ENCODE data around the gene PIGT. TPM values are rescaled to one million over a fixed set of nuclear protein-coding genes. Genes with fewer than 3 reads are reported as not detected.

PIGT gene
- total and polyA plus RNA-seq, 2 of the 4 experiments (the other 2 are of a cell fraction) = 31.2 to 145 TPM

- intact Hi-C loops (cut with micrococcal nuclease) = no loop called here
- no peak overlapping the region for H2AFZ ChIP-seq (replicated peaks; ENCODE audit: low read length, poor library complexity)
Observed at GRCh38 chr20:45448270-45448669, 32.3 kb downstream of the PIGT start.

More at GRCh38 chr20:45448270-45448669, 32.3 kb downstream of the PIGT start:
- Histone ChIP-seq H3K79me1 (ENCODE audit: low read depth in 1 of 2, low read length in 2 of 2) (no peaks in the 10 kb centered on the region), H3K4me2 (ENCODE audit: low read depth, low read length) (no peak overlapping the region), H4K5ac (ENCODE audit: low read depth, low read length) (no peak overlapping the region), H4K91ac (ENCODE audit: insufficient read depth, low read depth, low read length) (no peak overlapping the region), H2BK120ac (ENCODE audit: low read depth, low read length) (no peak overlapping the region), H3K27me3 (ENCODE audit: control insufficient read depth, insufficient read depth, low read length) (peaks cover 15% of the 10 kb centered on the region), H3K23ac (ENCODE audit: low read depth, low read length) (no peak overlapping the region), H2BK15ac (ENCODE audit: low read depth, low read length) (no peak overlapping the region), H3K4ac (ENCODE audit: low read depth, low read length) (no peak overlapping the region), H3K9ac (ENCODE audit: low read depth, low read length) (no peak overlapping the region), H3K9me1 (ENCODE audit: insufficient read depth, low read length) (no peaks in the 10 kb centered on the region), H3K36me3 (ENCODE audit: control insufficient read depth, insufficient read depth, low read length) (no peaks in the 10 kb centered on the region), H3K27ac (ENCODE audit: insufficient read depth, low read length) (no peak overlapping the region), H2AK5ac (ENCODE audit: low read depth, low read length) (no peak overlapping the region), H2AK9ac (replicated peaks; ENCODE audit: low read depth, low read length, poor library complexity) (no peak overlapping the region), H3K9me3 (ENCODE audit: control insufficient read depth, insufficient read depth, low read length) (no peaks in the 10 kb centered on the region), H3K14ac (replicated peaks; ENCODE audit: low read depth, low read length) (no peak overlapping the region), H4K20me1 (ENCODE audit: insufficient read depth, low read length) (no peaks in the 10 kb centered on the region), H3K18ac (ENCODE audit: low read depth, low read length) (no peak overlapping the region), H4K8ac (ENCODE audit: low read depth in 2 of 2, low read length in 2 of 2) (no peak overlapping the region), H2BK5ac (ENCODE audit: low read depth, low read length, poor library complexity, severe bottlenecking) (no peak overlapping the region), H3K4me3 (ENCODE audit: insufficient read depth, low read depth, low read length) (no peak overlapping the region), H3K4me1 (ENCODE audit: control insufficient read depth, insufficient read depth, low read length) (no peaks in the 10 kb centered on the region), H3K56ac (ENCODE audit: extremely low read depth, insufficient read depth, low read length) (no peak overlapping the region), H2BK20ac (ENCODE audit: low read depth, low read length) (no peak overlapping the region)
- ATAC-seq (ENCODE audit: low read depth) (no peak), DNase-seq (no peak)
- dilution Hi-C loops (cut with HindIII; ENCODE audit: low sequenced_read_pairs, unreplicated experiment) (no loop called here), in situ Hi-C loops (cut with MboI; ENCODE audit: low sequenced_read_pairs) (no loop called here)
- ChIA-PET POLR2A (ENCODE audit: unreplicated experiment) (no interaction called here), CTCF (no interaction called here)
- no TSS peak for BruUV-seq (replicated peaks)
- TF ChIP-seq MAFK (IDR thresholded peaks at IDR 0.05; ENCODE audit: low read depth, low read length) (no peak), BHLHE40 (IDR thresholded peaks at IDR 0.05; ENCODE audit: low read depth, low read length) (no peak), CHD1 (IDR thresholded peaks at IDR 0.05; ENCODE audit: low read depth, low read length) (no peak), RFX5 (IDR thresholded peaks at IDR 0.05; ENCODE audit: low read depth, low read length) (no peak), CEBPB (IDR thresholded peaks at IDR 0.05; ENCODE audit: low read depth, low read length) (no peak), POLR2A (IDR thresholded peaks at IDR 0.05; ENCODE audit: low read depth, low read length) (no peak), RAD21 (IDR thresholded peaks at IDR 0.05; ENCODE audit: low read length) (no peak), MAZ (IDR thresholded peaks at IDR 0.05; ENCODE audit: borderline replicate concordance, low read depth, low read length) (no peak), MXI1 (IDR thresholded peaks at IDR 0.05; ENCODE audit: borderline replicate concordance, low read depth, low read length) (no peak), NFE2L2 (IDR thresholded peaks at IDR 0.05; ENCODE audit: low read depth, low read length) (no peak), FOS (IDR thresholded peaks at IDR 0.05; ENCODE audit: low read depth, low read length) (no peak), RCOR1 (IDR thresholded peaks at IDR 0.05; ENCODE audit: insufficient replicate concordance, low read length) (no peak), SMC3 (IDR thresholded peaks at IDR 0.05; ENCODE audit: low read depth, low read length) (no peak), CTCF (conservative IDR thresholded peaks at IDR 0.05; ENCODE audit: low read depth, low read length) (no peak), ELK1 (IDR thresholded peaks at IDR 0.05; ENCODE audit: borderline replicate concordance, low read depth, low read length) (no peak), USF2 (IDR thresholded peaks at IDR 0.05; ENCODE audit: low read depth, low read length) (no peak)
- WGBS, 2 experiments (ENCODE audit: extremely low coverage in 2 of 2, insufficient read length in 1 of 2) = no CpG with 5 or more reads among the region's 6 CpGs

Measured in IMR-90 (cell line).